ACHN (cell line): Measurements from ENCODE around the gene TRIM26.
"Not testable (repeated sequence)": the region's sequence is repeated elsewhere in the genome, so short reads cannot be mapped to it uniquely, and the experiment has no call there.

Source experiments
- DNase-seq: peaks from one replicate; pipeline ENCODE4 v3.0.0-alpha.2; 2015
- in situ Hi-C: cut with HindIII; loops from 2 replicates; pipeline ENCODE4 v1.10.0; 2017; ENCODE audit warnings: low sequenced_read_pairs, low pct_ligation_motif_present, low pct_unique_long_range_greater_than_20kb

The TRIM26 gene

DNA sequence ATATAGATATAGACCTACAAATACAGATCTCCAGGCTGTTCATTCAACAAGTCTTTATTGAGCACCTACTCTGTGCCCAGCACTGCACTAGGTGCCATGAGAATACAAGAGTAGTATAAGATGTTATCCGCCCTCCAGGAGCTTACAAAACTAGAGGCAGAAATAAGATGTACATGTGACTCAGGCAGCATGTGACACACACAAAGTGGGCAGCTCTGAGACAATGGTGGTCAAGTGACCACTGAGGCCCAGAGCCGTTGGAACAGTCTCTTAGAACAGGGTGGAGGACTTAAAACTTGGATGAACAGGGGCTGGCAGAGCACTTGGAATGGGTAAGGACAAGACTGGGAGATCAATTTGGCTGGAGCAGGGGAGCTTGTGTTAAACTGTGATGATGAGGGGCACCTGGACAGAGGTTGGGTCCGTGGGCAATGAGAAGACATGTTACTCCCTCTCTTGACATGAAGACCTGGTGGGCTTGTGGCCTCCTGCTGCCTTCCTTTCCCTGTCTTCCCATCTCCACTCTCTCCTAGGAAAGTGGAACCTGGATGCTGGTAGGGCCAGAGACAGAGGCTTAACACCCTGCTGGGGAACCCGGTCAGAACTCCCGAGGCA lies 28.7 kb downstream of the TRIM26 start:
- in situ Hi-C loops, result no loop called here
- no peak for DNase-seq

DNA sequence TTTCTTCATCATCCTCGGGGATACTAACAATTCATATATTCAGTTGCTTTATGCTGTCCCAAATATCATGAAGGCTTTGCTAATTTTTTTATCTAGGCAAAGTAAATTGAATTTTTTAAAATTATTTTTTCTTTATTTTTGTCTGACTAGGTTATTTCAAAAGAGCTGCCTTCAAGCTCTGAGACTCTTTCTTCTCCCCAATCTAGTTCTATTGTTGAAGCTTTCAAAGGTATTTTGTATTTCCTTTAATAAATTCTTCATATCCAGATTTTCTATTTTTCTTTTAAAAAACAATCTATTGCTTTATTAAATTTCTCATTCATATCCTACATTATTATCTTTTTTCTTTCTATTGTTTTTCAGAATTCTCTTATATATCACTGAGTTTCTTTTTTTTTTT lies 33.1 kb downstream of the TRIM26 start:
- in situ Hi-C loops, result no loop called here
- DNase-seq, result no peak

DNA sequence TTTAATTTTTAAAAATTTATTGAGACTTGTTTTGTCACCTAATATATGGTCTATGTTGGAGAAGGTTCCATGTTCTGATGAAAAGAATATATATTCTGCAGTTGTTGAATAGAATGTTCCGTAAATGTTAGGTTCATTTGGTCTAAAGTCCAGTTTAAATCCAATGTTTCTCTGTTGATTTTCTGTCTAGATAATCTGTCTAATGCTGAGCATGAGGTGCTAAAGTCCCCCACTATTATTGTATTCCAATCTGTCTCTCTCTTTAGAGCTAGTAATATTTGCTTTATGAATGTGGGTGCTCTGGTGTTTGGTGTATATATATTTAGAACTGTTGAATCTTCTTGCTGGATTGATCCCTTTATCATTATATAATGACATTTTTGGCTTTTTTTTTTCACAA lies 34.4 kb downstream of the TRIM26 start:
- in situ Hi-C loops, result no loop called here
- DNase-seq, result no peak

DNA sequence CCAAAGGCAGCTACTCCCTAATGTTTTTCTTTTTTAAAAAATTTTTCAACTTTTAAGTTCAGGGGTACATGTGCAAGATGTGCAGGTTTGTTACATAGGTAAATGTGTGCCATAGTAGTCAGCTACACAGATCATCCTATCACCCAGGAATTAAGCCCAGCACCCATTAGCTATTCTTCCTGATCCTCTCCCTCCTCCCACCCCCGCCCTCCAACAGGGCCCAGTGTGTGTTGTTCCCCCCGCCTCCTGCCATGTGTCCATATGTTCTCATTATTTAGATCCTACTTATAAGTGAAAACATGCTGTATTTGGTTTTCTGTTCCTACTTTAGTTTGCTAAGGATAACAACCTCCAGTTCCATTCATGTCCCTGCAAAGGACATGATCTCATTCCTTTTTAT lies 37.4 kb downstream of the TRIM26 start:
- DNase-seq, result no peak

DNA sequence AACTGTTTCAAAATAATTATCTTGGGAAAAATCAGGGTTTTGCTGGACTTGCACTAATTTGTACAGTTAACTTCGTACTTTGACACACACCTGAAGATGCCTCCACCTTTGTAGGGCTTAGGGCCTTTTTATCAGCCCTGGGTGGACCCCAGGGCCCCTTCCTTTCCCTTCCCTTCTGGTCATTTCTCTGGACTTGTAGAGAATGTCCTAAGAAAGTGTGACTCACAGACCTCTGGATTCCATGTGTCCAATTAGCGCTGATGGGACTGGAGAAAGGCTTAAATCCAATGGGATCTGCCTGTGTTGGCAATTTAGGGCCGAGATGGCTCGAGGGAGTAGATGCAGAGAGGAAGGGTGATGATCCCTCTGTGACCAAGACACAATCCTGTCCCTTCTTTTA lies 40.5 kb downstream of the TRIM26 start:
- in situ Hi-C loops, result no loop called here
- DNase-seq, result no peak

More for the DNA sequence above, 37.4 kb downstream of the TRIM26 start:
- in situ Hi-C loops, result no loop called here

DNA sequence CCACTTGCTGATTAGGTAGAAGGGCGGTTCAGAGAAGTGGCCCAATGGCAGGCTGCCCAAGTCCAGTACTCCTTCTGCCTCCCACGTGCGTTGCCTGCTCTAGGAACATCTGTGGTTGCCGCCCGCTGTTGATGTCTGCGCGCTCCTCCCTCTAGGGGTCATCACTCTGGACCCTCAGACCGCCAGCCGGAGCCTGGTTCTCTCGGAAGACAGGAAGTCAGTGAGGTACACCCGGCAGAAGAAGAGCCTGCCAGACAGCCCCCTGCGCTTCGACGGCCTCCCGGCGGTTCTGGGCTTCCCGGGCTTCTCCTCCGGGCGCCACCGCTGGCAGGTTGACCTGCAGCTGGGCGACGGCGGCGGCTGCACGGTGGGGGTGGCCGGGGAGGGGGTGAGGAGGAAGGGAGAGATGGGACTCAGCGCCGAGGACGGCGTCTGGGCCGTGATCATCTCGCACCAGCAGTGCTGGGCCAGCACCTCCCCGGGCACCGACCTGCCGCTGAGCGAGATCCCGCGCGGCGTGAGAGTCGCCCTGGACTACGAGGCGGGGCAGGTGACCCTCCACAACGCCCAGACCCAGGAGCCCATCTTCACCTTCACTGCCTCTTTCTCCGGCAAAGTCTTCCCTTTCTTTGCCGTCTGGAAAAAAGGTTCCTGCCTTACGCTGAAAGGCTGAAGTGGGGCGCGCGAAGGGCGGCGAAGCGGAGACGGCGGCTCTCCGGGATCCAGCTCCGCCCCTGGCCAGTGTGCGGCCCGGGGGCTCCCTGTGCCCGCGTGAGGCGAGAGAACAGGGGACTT lies 41.3 kb downstream of the TRIM26 start:
- in situ Hi-C loops, result no loop called here
- no peak for DNase-seq

DNA sequence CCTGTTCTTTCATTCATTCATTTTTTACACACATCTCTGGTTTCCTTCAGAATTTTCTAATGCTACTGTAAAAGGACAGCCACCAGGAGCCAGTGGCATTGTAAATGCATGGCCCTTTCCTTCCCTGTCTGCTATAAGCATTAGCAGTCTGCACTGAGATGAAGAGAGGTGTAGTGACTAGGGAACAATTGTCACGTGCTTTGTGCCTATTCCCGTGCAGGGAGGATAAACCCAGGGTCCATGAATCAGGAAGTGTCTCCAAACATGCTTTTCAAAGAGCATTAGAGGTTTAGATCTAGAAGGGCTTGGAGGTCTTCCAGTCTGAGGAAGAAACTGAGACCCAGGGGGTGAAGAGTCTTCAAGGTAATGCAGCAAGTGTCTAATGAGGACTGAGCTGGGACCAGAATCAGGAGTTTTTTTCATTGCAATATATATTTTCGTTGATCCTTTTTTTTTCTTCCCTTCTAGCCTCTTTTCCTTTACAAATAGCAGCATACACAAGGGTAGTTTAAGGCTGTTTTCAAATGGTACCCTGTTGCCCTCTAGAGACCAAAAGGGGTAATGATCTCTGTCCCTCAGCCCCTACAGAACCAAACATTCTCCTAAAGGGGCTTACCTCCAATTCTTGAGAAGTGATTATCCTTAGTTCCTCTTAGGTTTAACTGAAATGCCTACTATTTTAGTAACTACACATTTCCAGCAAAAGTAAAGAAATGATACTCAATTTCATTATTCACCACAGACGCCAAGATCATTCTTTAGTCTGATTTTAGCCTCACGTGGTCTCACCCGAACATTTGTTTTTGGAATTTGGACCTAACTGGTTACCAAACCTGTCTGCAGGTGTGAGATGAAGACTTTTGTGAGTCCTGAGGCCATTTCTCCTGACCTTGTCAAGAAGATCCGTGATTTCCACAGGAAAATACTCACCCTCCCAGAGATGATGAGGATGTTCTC lies 43.3 kb downstream of the TRIM26 start:
- in situ Hi-C loops, result no loop called here
- peak; percentile 62 for DNase-seq

DNA sequence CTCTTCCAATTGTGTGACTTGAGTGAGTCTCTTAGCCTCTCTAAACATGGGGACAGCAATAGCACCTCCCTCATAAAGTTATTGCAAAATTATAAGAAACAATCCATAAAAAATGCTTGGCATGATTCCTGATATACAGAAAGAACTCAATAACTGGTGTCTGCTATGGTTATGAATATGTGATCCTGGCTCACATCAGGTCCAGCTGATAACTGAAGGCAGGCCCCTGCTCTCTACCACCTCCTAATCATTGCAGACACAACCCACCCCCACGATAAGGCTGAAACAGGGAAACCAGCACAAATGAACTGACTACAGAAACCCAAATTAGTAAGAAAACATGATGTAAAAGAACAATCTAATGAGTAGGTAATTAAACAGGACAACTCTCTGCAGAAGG lies 44.5 kb downstream of the TRIM26 start:
- no peak for DNase-seq
- in situ Hi-C loops, result no loop called here

DNA sequence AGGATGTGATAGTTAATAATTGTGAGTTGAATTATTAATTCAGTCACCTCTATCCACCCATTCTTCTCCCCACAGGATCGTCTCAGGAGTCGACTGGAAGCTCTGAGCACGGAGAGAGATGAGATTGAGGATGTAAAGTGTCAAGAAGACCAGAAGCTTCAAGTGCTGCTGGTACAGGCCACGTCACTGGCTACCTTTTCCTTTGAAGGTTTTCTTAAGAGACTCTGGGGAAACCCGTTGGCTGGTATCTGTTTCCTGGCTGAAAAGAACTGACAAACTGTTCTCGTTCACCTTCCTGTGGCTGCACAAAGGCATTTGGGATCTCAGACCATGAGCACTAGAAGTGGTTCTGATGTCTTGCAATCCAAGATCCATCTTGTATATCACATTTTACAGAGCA lies 46.1 kb downstream of the TRIM26 start:
- no peak for DNase-seq
- in situ Hi-C loops, result no loop called here

DNA sequence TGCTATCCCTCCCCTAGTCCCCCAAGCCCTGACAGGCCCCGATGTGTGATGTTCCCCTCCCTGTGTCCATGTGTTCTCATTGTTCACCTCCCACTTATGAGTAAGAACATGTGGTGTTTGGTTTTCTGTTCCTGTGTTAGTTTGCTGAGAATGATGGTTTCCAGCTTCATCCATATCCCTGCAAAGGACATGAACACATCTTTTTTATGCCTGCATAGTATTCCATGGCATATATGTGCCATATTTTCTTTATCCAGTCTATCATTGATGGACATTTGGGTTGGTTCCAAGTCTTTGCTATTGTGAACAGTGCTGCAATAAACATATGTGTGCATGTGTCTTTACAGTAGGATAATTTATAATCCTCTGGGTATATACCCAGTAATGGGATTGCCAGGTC lies 48.0 kb downstream of the TRIM26 start:
- DNase-seq, in situ Hi-C loops: not testable (repeated sequence)

DNA sequence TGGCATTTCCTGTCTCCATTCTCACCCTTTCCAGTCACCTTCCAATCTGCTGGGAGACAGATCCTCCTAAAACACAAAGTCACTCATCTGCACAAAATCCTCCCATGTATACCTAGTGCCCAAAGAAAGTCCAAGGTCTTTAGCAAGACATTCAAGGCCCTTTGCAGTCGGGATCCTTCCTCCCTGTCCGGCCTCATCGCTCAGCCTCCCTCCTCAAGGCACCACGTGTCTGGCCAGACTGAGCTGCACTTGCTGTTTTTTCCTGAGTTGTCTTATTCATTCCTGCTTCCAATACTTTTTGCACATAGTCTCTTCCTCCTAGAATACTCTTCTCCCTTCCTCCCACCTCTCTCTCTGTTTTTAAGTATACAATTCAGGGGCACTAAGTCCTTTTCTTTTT lies 48.5 kb downstream of the TRIM26 start:
- in situ Hi-C loops, result no loop called here

DNA sequence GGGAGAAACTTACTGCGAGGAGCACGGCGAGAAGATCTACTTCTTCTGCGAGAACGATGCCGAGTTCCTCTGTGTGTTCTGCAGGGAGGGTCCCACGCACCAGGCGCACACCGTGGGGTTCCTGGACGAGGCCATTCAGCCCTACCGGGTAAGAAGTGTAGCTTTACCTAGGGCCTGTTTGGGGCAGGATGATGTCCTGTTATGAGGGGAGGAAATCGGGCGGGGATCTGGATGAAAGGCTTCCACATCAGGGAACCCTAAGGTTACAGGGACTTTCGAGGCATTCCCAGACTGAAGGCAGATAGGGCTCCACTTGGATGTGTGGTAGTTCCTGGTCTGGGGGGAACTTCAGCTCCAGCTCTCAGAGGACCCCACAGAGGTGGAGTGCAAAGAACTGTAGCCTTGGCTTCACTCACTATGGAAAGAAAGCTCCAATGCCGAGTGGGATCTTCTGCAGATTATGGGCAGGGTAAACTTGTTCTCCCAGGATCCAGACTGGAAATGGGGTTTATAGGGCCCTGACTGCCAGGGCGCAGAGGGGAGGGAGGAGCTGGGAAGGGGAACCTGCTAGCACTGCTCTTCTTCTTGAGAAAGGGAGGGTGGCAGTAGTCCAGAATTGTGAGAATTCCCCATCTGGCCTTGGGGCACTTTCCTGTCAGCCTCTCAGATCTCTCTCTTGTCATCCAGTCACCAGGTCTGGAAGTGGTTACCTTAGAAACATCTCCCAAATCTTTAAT lies 49.1 kb downstream of the TRIM26 start:
- in situ Hi-C loops, result no loop called here
- no peak for DNase-seq

More for the DNA sequence above, 48.5 kb downstream of the TRIM26 start:
- no peak for DNase-seq

DNA sequence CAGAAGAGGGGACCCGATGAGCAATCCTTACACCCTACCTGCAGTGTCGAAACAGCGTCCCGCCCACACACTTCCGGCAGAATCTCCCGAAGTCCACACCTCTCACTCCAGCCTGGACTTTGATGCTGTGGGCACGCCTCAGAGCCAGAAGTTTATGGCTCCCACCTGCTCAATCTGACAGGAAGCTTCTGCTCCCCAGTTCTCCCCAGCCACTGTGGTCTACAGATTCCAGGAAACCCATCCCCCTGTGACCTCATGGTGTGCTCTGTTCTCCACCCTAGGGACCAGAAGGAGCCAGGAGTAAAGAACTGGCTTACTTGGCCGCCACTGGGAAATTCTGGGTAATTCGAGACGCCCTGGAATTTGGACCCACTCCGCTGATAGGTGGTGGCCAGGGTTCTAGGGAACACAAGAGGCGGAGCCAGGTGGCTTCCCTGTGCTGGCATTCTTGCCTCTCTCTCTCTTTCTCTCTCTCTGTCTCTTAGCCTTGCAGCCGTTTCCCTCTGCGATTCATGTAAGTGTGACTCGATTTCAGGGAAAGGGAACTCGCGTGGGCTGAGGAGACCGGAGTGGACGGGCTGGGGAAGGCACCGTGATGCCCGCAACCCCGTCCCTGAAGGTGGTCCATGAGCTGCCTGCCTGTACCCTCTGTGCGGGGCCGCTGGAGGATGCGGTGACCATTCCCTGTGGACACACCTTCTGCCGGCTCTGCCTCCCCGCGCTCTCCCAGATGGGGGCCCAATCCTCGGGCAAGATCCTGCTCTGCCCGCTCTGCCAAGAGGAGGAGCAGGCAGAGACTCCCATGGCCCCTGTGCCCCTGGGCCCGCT lies 49.9 kb downstream of the TRIM26 start, which contains the start of gene TRIM15:
Gene TRIM15, plus strand, starts transcription at position 457 of the 828 bp plus-strand sequence. Its CDS starts 139 bp downstream, at position 596.
- no peak for DNase-seq
- in situ Hi-C loops, result no loop called here

DNA sequence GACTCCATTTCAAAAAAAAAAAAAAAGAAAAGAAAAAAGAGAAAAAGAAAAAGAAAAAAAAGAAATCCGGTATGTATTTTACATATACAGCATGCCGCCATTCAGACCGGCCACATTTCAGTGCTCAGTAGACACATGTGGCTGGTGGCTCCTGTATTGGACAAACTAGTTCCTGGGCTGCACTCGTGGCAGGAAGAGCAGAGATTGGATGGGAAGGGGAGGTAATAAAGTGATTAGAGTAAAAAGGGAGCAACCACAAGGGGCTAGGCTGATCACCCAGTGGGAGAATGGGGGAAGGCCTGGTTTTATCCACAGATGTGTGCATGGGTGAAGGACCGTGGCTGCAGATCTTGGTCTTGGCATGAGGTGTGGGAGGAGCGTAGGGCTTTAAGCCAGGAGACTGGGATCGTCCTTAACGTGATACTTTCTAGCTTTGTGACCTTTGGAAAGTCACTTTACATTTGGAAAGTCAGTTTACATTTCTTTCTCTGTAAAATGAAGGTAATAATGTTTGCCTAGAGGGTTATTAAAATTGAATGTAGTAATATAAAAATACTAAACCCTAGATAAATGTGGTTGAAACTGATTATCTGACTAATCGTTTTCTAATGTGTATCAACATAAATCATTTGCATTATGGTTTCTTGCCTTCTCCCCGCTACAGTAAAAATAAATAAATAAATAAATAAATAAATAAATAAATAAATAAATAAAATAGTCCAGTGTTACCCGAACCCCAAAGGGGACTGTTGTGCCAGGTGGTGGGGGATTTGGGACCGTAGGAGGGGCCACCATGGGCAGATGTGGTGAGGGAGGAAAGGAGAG lies 50.7 kb downstream of the TRIM26 start:
- in situ Hi-C loops, result no loop called here
- DNase-seq, result no peak

DNA sequence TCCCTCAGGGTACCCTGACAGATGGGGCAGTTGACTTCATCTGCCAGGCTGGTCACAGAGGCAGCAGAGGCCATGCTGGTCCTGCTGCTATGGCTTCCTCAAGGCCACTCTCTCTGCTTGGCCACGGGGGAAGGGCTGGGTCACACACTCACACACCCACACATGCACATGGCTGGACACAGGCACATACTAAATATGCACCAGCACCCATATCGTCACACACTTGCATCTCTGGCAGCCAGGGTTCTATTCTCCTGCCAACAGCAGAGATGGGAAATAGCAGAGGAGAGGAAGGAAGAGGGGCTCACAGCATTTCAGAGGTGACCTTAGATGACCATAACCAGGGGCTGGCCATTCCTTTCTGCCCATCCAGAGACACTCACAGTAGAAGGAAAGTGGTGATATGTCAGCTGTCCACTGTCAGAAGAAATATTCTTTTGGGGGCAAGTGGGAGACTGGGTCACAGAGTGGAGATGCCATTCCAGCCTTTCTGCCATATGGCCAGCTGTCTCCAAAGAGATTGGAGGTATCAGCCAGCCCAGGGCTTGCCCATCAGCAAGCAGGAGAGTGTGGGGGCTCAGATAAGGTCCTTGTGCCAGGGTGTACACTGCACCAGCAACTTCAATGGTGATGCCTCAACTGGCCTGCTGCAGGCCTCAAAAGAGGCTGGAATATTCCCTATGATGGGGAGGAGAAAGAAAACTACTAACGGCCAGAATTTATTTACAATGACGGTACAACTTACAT lies 52.2 kb downstream of the TRIM26 start, which contains the start of gene TRIM10:
Gene TRIM10, minus strand, starts transcription at position 427 of the 747 bp plus-strand sequence. Its CDS starts 353 bp downstream, at position 74.
- no peak for DNase-seq
- in situ Hi-C loops, result no loop called here
